Ramos (cell line): ENCODE data around the gene ATP13A1.
"Not testable (repeated sequence)": the region's sequence is repeated elsewhere in the genome, so short reads cannot be mapped to it uniquely, and the experiment has no call there.

Experiments
- in situ Hi-C: fragments of 300-500 bp; cut with MboI; formaldehyde crosslinking; loops from one replicate; pipeline ENCODE4 v1.14.3; 2022; ENCODE audit warnings: low sequenced_read_pairs; ENCODE audit not compliant: unreplicated experiment

ATP13A1 gene

DNA sequence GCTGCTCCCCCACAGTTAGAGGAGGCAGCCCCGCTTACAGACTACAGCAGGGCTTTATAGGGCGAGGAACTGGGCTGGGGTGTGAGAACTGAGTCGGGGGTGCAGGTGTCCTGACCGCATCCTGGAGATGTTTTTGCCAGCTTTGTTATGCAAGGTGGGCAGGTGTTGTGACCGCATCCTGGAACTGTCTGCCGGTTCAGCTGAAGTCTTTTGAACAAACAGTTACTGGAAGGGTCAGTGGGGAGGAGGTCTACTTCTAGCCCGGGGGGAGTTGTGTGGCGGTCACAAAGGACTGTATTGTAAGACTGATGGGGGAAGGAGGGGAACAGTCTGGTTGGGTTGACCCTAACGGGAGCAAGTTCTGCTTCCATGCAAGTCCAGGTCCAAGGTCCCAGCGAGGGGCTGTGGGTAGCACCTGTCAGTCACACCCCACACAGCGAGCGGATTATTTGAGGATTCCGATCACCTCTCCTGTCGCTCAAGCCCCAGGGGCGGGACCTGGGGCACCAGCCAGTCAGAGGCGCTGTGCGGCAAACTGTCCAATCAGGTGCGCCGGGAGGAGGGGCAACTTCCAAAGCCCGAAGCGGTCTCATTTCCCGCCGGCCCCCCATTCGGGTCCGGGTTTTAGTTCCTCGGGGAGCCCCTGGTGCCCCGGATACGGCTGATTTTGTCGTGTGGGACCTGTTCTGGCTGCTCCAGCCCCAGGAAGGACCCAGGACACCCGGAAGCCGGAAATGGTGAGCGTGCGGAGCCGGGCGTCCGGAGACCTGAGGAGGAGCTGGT lies 4.9 kb upstream of the ATP13A1 start, which contains the start of gene ZNF101:
ZNF101 (plus strand) TSS at position 610 of the 783 bp plus-strand sequence; CDS start at position 735, 125 bp downstream.
- in situ Hi-C loops: no loop called here

DNA sequence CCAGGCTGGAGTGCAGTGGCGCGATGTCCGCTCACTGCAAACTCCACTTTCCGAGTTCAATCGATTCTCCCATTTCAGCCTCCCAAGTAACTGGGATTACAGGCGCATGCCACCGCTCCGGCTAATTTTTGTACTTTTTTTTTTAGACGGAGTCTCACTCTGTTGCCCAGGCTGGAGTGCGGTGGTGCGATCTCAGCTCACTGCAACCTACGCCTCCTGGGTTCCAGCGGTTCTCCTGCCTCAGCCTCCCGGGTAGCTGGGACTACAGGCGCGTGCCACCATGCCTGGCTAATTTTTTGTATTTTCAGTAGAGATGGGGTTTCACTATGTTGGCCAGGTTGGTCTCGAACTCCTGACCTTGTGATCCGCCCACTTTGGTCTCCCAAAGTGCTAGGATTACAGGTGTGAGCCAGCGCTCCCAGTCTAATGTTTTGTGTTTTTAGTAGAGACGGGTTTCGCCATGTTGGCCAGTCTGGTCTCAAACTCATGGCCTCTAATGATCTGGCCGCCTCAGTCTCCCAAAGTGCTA lies 2.0 kb upstream of the ATP13A1 start:
- in situ Hi-C loops: not testable (repeated sequence)

DNA sequence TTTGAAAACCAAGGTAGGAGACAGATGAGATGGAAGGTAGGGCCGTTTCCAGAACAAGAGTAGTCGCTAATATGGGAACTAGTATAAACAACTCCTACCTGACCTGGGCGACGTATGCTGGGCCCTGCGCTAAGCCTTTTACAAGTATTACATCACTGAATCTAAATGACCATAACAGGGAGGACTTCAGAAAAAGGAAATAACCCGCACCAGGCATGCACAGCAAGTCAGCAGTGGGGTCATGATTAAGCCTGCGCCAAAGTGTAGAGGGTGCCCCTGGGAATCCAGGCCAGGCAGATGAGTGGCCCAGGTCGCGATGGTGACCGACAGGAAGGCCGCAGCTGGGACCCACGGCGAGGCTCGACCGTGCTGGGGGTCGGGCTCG lies 613 bp downstream of the ATP13A1 start:
- in situ Hi-C loops: no loop called here

DNA sequence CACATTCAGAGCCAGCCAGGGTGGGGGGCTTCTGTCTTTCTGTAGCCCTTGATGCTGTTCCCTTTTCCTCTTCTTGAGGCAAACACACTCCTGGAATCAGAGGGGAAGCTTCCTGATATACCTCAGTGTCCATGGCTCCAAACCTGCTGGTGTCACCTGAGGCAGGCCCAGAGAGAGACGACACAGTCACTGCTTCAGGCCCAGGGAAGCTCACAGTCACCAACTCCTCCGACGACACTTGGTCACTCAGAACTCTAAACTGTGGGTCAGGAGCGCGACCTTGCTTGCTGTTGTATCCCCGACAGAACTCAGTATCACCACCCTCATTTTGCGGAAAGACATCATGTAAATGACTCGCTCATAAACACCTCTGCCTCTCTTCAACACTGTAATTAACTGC lies 1.1 kb downstream of the ATP13A1 start:
- in situ Hi-C loops: no loop called here

DNA sequence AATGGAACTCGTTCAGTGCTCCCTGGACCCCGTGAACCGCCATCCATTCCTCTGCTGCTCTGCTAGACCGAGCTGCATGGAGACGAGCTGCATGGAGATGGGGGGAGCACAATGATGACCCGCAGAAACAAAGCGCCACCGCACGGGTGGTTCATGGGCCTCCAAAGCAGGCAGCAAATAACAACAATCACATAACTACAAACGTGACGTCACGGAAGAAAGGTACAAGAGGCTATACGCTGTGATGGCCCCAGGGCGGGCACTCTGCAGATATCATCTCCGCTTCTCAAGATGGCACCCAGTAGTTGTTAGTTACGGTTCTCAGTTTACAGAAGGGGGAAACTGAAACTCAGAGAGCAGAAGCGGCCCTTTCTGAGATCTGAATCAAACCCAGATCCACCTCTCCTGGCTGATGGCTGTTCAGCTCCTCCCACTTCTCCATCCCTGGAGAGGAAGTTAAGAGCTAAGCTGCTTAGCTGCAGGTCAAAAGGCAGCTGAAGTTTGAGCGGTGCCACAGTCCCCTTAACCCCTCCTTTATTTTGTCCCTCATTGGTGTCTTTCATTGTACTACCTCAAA lies 1.7 kb downstream of the ATP13A1 start:
- in situ Hi-C loops: no loop called here

DNA sequence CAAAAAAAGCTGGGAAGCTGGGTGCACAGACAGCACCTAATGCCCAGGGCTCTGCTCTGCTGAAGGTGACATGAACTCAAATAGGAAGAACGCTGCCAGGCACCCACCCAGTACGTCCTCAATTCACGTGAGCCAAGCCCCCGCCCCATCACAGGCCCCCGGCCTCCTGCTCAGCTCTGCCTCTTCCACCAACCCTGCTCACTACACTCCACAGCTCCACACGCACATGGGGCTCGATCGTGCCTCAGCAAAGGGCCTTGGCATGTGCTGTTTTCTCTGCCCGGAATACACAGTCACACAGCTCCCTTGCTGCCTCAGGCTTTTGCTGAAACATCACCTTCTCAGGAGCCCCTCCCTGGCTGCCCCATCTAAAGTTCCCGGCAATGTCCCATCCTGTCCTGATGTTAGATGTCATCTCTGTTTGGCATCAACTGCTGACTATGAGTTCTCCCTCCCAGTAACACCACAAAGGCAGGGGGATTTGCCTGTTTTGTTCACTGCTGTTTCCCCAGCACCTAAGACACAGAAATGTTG lies 2.3 kb downstream of the ATP13A1 start:
- in situ Hi-C loops: no loop called here

DNA sequence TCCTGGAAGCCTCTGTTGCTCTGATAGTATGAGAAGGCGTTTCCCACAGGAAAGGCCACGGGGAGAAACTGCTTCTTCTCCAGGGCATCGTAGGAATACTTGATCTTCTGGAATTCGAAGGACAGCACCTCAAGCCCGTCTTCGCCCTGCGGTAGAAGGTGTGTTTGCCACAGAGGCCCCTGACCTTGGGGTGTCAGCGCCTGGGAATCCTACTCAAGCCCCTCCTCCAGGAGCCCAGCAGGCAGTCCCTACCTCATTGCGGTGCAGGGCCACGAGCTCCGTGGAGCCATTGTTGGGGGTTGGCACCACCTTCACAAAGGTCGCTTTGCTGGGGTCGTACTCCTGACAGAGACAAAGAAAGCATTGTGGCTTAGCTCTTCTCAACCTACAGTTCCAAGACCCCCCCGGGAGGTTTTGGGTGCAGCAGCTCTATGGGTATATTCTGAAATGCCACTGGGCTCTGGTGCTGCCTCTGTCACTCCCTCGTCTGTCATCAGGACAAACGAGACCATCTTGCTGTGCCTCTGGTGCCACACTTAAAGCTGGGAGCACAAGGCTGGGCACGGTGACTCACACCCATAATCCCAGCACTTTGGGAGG lies 3.7 kb downstream of the ATP13A1 start:
- in situ Hi-C loops: no loop called here

DNA sequence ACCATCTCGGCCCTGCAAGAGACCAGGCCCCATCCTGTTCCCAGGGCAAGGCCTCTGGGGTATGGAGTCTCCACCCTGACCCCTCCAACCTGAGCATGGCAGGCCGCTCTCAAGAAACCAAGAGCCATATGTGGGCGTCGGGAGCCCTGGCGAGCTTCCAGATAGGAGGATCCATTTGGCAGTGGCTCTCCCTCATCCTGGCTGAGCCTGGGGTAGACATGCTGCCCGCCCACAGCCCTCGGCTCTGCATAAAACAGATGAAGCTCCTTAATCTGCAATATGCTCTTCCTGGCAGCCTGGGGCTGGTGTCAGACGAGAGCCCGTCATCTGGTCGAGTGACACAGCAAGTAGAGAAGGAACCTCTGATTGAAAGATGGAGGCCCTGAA lies 6.1 kb downstream of the ATP13A1 start:
- in situ Hi-C loops: no loop called here

DNA sequence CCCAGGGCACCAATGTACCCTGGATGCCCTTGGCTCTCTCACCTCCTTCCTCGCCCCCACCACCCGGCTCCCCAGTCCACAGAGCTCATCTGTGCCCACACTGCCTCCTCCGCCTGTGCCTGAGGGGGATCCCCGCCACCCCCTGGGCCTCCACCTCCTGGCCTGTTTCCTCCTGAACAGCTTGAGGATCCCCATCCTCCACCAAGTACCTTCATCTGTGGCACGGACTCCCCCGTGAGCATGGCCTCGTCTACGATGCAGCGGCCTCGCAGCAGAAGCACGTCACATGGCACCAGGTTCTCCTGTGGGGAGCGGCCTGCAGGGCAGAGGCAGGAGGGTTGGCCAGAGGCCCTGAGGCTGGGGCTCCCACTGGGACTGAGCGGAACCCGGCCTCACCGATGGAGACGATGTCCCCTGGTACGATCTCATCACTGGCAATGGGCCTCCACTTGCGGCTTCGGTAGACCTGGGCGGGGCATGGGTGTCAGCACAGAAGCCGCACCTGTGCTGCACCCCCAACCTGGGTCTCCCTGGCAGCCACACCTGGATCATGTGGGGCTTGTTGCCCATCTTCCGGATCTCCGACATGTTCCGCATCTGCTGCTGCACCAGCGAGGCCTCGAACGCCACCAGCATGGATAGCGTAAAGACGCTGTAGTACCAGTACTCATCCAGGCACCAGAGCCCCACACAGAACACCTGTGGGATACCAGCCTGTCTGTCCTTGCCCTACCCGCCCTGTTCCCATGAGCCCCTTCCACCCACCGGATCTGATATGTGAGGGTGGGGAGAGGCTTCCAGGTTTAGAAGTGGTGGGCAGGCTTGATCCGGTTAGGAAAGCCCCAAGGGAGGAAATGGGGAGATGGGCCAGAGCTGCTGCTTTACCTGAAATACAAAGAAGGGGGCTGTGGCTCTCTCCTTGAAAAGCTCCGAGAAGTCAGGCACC lies 6.8 kb downstream of the ATP13A1 start:
- in situ Hi-C loops: no loop called here

DNA sequence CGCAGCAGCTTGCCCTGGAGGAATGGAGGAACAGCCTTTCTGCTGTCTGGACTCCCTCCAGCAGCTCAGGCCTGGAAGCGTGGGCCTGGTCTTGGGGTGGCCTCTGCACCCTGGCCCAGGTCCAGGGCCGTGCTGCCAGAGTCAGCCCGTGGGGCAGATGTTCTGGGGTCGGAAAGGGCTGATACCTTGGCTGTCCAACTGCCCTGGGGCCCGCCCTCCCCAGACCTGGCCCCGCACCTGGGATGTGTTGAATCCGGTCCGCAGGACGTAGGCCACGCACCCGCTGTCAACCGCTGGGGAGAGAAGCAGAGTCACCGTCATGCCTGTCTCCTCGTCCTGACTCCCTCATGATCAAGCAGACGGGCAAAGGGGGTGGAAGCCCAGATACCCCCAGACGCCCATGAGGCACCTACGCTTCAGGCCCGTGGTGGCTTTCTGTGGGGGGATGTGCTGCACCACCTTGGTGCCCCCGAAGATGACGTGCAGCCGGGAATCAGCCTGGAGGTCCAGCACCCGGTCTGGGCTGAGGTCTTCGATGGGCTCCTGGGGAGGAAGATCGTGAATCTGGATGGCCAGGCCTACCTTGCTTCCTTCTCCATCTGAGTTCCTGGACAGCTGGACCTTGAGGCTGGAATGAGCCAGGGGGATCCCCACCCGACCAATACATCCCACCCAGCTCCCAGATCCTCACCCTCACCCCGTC lies 7.7 kb downstream of the ATP13A1 start:
- in situ Hi-C loops: no loop called here

DNA sequence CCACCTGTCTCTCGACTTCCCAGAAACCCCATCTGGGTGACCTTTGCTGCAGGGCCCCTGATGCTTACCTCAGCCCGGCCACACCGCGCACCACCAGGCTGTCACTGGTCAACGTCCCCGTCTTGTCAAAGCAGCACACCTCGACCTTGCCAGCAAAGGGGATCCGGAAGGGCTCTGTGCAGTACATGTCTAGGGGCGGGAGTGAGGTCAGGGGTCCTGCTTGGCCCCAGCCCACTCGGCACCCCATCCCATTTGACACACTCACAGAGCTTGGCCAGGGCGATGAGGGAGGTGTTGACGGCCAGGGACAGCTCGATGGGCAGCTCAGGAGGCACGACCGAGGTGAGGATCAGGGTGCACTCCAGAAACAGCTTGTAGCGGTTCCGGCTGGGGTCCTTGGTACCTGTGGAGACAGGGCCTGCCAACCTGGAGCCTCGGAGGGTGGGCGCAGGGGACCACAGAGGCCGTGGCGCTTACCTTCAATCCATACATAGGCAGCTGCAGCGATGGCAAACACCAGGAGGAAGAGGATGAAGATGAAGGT lies 8.4 kb downstream of the ATP13A1 start:
- in situ Hi-C loops: no loop called here

DNA sequence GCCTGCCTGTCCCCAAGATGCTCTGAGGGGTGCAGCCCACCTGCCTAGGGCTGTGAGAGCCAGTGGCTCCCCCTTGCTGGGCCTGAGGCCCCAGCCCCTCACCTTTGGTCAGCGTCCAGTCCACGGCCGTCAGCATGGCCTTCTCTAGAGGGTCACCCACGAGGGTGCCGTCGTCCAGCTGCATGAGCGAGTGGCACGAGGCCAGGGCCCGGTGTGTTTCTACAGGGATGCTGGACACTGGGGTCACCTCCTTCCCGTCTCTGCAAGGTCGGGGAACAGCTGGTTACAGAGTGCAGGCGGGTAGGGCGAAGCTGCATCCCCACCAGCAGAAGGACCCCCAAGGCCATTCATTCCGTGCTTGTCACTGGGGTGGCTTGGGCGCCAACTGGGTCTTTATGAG lies 9.0 kb downstream of the ATP13A1 start:
- in situ Hi-C loops: no loop called here

DNA sequence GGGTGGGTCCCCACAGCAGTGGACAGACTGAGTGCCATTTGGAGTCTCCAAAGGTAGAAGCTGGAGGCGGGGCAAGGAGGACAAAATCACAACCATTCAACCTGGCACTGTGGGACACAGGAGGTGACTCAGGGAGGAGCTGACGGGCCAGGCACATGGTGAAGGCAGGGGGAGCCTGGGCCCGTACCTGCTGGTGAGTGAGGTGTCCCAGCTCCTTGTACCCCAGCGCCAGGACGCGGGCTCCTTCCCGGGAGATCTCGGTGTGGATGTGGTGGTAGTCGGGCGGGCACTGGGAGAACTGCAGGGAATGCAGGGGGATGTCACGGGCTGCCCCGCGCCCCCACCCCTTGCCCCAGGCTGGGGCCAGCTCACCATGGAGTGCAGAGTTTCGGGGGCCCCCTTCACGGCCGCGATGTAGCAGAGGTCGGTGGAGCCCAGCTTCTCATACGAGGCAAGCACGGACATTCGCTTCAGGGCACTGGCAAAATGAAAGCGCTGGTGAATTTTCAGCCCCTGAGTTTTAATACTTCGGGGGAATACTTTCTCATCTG lies 9.8 kb downstream of the ATP13A1 start:
- in situ Hi-C loops: no loop called here

DNA sequence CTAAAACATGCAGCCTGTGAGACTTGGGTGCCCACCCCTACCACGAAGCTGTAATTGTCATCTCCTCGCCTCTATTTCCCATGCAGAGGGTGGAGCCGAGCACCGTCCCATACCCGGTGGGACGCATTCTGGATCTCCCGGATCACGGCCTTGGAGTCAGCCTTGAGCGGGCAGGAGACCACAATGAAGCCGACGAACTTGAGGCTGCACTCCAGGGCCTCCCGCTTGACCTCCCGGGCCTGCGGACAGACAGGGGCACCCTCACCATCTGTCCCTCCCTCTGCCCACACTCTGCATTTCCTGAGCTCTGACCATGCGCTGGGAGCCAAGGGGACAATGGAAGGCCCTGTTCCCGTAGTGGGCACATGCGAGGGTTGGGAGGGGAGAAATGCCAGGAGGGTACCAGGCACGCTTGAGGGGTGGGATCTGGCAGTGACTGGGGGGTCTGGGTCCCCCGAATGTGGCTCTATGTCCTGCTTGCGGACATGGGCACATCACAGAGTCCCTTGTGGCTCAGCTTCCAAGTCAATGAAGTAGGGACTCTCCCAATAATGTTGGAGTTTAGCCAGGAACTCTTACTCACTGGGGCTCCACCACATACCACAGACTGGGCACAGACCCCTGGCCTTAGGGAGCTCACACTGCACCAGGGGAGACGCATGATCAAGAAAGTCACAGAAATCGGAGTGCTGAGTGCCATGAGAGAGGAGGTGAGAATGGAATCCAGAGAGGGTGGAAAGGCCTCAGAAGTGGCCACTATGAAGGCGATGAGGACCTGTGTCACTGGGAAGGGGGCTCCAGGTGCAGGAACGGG lies 10.8 kb downstream of the ATP13A1 start:
- in situ Hi-C loops: no loop called here

DNA sequence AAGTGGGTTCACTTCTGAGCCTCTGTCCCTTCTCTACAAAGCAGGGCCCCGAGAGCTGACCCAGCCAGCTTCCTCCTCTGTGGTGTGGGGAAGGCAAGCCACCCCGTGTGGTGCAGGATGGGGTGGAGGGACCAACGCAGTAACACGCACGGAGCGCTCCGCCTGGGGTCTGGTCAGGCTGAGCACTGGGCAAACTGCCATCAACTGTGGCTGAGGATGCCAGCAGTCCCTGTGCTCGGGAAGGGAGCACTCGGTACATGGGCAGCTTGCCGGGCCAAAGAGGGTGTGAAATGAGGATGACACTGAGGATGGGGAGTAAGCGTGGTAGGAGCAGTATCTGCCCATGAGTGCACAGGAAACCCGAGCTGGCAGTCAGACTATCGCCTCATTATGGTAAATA lies 12.4 kb downstream of the ATP13A1 start:
- in situ Hi-C loops: no loop called here

DNA sequence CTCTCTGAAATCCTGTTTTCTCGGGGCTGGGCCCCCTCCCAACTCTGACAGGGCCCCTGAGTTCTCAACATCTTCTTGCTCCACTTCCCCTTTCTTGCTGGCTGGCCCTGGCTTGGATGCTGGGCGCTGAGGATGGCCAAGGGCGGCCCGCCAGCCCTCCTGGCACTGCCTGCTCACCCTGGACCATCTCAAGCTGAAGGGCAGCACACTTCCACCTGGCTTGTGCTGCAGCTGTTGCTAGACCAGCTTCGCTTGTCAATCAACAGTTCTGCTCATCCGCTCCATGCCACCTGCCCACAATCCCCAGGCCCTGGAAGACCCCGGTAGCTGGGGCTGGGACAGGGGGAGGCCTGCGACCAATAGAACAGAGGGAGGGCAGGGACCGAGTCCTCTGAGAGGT lies 13.1 kb downstream of the ATP13A1 start:
- in situ Hi-C loops: no loop called here

DNA sequence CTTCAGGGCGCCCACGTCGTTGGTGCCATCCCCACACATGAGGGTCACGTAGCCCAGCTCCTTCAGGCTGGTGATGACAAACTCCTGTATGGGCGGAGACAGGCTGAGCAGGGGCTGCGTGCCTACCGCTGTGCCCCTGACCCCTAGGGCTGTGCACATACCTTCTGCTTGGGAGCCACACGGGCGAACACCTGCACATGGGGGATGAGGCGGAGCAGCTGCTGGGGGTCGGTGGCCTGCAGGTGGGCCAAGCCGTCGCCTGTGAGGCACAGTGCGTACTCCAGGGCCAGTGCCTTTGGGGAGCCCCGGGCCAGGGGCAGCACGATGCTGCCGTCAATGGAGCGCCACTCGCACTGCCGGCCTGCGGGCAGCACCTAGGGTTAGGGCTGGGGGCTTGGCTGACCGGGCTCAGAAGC lies 13.9 kb downstream of the ATP13A1 start:
- in situ Hi-C loops: no loop called here

DNA sequence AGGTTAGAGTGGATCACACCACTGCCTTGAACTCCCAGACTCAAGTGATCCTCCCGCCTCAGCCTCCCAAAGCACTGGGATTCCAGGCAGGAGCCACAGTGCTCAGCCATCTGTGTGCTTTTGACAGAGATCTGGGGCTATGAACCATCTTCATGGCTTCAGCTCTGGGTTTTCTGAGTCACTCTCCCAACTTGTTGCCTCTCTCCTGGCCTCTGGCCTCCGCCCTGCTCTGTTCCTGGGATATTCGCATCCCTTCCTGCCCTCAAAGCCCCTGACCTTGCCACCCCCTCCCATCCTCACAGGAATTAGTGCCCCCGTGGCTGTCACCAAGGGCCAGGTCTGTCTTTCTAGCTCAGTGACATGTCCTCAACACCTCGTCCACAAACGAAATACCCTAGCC lies 14.3 kb downstream of the ATP13A1 start:
- in situ Hi-C loops: no loop called here
